Left kidney (tissue), 2 donors: ENCODE results near the gene CTF1. TPM values are rescaled to one million over a fixed set of nuclear protein-coding genes. Genes with fewer than 3 reads are reported as not detected.
"Not testable (repeated sequence)": the region's sequence is repeated elsewhere in the genome, so short reads cannot be mapped to it uniquely, and the experiment has no call there.

Experiments
- DNase-seq: peaks from one replicate; pipeline ENCODE4 v3.0.0-alpha.2; 2013
- polyA plus RNA-seq: library from polyadenylated mRNA; unstranded; fragments of 120-200 nt; gene quantifications from one replicate; pipeline ENCODE4 v1.2.1, GENCODE V29; 2013; ENCODE audit not compliant: insufficient read length

Gene CTF1
- polyA plus RNA-seq, 1 donor, result 6.4 TPM

DNA sequence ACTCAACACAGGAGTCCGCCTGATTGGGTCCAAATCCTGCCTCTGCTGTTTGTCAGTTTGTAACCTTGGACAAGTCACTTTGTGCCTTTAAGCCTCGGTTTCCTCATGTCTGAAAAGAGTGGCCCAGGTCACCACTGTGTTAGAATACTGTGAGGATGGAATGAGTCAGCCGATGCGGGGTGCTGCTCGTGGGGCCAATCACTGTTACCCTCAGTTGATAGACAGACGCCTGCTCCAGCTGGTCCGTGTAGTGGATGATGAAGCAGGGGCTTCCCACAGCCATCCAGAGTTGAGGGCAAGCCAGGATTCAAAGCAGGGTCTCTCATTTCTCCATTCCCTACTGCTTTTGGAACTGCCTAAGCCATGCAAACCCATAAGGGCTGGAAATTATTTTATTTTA, 32.8 kb downstream of the CTF1 start:
- DNase-seq, result no peak

DNA sequence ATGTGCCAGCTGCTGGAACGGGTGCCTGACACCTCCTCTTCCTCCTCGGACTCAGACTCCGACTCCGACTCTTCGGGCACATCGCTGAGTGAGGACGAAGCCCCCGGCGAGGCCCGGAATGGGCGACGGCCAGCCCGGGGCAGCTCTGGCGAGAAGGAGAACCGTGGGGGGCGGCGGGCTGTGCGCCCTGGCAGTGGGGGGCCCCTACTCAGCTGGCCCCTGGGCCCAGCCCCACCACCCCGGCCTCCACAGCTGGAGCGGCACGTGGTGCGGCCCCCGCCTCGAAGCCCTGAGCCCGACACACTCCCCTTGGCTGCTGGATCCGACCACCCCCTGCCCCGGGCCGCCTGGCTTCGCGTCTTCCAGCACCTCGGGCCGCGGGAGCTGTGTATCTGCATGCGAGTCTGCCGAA, 33.8 kb downstream of the CTF1 start:
- DNase-seq, result no peak

DNA sequence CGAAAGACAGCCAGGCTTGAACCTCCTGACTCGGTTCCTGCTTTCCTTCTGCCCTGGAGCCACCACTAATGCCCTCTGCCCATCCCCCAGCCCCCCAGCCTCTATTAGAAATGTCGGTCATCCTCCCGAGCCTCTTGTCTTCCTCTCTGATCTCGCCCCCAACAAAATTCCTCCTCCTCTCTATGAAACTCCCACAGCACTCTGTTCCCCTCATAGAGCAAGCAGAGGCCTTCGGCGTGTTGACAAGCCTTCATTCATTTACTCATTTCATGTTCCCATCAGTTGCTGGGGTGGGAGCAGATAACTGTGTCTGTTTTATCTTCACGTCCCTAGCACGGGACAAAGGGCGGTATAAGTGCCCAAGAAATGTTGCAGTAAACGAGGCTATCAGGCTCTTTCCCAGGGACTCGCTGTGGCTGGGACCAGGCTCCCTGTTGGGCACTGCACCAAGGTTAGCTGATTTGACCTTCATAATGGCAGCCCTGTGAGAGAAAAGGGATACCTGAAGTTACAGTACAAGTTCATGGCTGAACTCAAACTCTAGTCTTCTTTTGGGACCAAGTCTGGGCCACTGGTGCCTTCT, 34.7 kb downstream of the CTF1 start:
- no peak for DNase-seq

DNA sequence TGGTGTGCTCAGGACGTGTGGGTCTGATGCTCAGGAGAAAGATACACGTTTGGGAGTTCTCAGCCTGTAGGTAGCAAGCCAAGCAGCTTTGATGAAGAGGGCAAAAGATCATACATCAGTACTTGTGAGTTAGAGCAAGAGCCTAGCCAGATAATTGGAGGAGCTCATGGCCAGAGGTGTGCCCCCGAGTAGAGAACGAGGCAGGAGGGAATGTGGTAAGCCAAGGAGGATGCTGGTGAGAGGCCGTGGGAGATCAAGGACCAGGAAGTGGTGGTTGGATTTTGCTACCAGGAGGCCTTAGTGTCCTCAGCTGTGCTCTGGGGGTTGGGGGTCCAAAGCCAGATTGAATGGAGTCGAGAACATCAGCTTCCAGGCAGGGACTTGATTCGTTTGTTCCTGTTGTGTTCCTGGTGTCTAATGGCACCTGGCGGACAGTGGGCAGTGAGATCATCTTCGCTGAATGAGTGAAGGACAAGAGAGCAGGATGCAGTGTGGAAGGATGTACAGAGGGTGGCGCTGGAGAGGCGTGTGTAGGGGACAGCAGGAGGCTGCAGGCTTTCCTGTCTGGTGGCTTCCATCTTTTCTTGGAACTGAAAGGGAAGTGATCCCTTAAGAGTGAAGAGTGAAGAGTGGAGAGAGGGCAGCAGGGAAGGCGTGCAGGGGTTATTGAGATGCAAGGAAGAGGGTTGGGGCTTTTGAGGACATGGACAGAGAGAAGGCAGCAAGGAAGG, 38.6 kb downstream of the CTF1 start:
- DNase-seq, result no peak

DNA sequence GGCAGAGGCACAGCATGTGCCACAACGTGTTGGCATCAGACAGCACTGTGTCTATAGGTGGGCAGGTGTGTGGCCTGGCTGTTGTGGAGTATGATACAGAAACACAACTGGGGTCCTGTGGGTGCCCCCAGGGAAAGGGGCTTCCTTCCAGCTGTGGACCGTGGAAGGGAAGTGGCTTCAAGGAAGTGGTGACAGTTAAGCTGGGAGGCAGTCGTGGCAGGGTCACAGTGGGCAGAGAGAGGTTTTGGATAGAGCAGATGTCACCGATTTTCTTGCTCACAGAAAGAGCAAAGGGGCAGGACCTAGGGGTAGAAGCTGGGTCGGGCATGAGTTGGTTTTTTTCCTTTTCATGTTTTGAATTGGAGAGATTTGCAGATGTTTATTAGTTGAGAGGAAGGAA, 41.3 kb downstream of the CTF1 start:
- no peak for DNase-seq

DNA sequence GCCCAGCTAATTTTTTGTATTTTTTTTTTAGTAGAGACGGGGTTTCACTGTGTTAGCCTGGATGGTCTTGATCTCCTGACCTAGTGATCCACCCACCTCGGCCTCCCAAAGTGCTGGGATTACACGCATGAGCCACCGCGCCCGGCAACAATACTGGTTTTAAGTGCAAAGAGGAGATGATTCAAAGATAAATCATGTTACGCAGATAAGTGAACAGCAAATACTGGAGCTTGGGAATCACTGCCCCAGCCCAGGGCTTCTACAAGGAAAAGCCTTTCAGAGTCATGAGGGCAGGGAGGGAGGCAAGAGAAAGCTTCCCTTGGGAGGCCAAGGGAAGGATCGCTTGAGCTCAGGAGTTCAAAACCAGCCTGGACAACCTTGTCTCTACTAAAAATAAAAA, 43.2 kb downstream of the CTF1 start:
- not testable (repeated sequence) for DNase-seq

DNA sequence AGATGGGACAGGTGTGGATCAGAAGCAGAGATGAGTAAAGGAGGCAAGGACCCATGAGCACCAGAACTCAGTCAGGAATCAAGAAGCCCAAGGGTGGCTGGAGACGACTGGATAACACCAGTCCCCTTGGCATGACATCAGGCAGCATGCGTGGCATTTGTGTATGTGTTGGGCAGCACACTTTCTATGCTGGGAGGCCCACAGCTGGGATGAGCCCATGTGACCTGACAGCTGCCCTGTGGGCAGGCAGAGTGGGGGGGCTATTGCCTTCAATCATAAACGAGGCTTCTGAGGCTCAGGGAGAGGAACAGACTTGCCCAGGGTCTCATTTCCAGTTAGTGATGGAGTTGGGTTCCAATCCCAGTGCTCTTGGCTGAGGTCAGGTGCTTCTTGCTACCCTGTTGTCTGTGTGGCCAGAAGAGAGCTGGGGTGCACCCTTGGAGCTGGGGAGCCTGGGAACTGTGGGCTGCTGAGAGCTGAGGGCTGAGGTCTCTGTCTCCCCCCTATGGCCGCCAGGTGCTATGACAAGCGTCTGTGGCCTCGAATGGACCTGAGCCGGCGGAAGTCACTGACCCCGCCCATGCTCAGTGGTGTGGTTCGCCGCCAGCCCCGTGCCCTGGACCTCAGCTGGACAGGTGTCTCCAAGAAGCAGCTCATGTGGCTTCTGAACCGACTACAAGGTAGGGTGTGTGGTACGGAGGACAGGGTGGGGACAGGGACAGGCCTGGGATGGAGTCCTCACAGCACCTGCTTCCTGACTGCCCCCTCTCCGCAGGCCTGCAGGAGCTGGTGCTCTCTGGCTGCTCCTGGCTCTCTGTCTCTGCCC, 45.4 kb downstream of the CTF1 start:
- DNase-seq, result peak; percentile 53

DNA sequence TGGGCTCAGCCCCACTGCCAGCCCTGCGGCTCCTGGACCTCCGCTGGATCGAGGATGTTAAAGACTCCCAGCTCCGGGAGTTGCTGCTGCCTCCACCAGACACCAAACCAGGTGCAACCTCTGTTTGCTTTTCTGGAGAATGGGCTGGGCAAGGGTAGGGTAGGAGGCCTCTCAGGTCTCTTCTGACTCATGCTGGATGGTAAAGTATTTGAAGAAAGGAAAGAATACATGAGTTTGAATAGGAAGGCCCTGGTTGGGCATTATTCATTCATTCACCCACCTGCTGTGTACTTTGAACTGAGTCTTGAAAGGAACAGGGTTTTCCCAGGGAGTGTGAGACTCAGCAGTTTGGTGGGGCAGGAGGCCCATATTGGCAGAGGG, 46.0 kb downstream of the CTF1 start:
- DNase-seq, result no peak

DNA sequence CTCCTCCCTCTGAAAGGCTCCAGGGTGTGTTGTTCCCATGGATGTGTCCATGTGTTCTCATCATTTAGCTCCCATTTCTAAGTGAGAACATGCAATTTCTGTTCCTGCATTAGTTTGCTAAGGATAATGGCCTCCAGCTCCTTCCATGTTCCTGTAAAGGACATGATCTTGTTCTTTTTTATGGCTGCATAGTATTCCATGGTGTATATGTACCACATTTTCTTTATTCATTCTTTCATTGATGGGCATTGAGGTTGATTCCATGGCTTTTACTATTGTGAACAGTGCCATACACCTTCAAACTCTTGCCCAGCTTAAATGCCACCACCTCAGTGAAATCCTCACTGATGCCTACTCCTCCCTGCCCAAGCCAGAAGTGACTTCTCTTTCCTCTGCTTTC, 47.9 kb downstream of the CTF1 start:
- DNase-seq, result no peak

DNA sequence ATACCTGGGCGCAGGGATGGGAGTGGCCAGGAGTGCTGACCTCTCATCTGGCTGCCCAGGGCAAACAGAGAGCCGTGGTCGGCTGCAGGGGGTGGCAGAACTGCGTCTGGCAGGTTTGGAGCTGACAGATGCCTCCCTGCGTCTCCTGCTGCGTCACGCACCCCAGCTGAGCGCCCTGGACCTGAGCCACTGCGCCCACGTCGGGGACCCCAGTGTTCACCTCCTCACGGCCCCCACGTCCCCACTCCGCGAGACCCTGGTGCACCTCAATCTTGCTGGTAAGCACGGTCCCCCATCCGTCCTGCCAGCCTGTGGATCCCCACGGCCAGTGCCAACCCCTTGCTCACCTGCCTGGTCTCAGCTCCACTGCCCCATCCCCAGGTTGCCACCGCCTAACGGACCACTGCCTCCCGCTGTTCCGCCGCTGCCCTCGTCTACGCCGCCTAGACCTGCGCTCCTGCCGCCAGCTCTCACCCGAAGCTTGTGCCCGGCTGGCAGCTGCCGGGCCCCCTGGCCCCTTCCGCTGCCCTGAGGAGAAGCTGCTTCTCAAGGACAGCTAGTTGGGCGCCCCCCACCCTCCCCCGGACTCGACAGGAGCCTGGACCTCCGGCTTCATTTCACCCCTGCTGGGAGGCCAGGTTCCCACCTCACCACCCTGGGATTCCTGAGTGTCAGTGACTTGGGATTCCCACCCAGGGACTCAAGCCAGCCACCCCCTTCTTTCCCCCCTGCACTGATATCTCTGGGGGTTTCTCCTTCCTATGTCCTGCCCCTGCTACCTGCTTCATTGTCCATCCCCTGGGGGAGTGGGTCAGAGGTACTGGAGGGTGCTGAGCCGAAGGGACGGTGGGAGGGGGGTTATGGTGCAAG, 50.5 kb downstream of the CTF1 start:
- DNase-seq, result no peak

DNA sequence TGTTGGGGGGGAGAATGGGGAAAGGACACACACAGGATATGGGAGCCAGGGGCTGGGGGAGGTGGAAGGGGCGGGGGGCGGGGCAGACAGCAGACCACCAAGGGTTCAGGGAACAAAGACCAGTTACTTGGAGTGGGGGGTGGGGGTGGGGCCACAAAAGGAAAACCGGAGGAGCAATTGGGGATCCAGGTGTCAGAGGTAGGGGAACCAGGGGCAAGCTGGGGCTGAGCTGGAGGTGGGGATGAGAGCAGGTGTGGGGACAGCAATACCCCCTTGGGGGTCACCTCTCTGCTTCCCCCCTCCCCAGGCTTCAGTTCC, 51.1 kb downstream of the CTF1 start:
- no peak for DNase-seq

DNA sequence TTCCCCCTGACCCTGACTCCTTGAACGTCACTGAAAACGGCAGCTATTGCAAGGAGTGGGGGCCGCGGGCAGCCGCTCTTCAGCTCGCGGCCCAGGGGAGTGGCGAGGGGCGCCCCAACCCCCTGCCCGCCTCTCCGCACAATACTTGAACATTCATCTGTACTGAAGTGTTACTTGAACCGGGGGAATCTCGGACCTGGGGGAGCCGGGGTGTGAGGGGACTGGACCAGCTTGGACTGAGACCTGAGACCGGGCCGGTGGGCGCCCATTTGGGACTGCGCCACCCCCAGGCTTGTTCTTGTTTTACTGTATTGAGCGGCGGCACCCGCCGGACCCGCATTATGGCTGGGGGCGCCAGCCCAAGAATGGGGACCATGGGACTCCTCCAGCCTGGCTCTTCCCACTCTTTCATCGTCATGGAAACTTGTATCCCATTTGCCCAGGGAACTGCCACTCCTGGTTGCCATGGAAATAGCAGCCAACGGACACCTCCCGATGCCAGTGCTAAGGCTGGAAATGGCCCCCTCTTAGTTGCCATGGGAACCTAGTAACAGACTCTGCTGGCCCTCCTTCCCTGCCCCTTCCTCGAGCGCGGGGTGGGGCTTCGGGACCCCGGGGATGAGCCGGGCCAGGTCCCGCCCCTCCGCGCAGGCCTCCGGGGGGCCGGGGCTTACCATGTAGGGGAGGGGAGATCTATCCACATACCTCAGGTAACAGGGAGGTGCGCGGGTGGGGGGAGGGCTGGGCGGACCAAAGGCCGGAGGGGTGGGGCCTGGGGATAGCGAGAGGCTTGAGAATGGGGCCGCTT, 51.6 kb downstream of the CTF1 start:
- DNase-seq, result peak; percentile 99

DNA sequence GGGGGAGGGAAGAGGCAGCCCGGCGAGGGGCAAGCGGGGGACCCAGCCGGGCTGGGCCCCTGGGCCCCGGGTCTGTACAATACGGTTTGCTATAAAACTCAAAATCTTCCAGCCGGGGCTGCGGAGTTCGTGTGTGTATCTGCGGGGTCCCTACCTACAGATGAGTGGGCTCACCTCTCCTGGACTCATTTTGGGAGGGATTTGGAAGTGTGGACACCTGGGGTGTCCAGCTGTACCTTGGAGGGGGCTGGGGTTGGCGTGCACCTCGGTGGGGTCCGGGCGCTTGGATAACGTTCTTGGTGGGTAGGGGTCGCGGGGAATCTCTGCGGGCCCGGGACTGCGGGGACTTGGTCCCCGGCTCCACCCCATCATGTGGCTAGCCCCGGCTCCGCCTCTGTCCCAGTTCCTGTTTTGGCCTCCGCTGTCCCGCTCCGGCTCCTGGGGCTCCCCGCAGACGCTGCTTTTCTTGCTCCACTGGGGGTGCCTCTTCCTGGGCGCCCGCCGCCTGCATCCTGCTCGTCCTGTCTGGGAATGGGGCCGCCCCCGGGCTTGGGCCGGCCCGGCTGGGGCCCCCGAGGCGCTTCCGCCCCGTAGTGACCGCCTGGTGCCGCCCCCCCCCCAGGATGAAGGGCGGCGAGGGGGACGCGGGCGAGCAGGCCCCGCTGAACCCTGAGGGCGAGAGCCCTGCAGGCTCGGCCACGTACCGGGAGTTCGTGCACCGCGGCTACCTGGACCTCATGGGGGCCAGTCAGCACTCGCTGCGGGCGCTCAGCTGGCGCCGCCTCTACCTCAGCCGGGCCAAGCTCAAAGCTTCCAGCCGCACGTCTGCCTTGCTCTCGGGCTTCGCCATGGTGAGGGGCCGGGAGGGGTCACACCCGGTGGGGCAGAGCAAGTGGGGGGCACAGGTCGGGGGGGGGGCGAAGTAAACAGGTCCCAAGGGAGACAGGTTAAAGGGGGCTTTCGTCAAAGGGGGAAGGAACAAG, 52.5 kb downstream of the CTF1 start, which contains the start of gene ORAI3:
Gene ORAI3 (plus strand): TSS at position 402 of the 983 bp plus-strand sequence. CDS start 222 bp downstream, at position 624.
- DNase-seq, result peak; percentile 65

DNA sequence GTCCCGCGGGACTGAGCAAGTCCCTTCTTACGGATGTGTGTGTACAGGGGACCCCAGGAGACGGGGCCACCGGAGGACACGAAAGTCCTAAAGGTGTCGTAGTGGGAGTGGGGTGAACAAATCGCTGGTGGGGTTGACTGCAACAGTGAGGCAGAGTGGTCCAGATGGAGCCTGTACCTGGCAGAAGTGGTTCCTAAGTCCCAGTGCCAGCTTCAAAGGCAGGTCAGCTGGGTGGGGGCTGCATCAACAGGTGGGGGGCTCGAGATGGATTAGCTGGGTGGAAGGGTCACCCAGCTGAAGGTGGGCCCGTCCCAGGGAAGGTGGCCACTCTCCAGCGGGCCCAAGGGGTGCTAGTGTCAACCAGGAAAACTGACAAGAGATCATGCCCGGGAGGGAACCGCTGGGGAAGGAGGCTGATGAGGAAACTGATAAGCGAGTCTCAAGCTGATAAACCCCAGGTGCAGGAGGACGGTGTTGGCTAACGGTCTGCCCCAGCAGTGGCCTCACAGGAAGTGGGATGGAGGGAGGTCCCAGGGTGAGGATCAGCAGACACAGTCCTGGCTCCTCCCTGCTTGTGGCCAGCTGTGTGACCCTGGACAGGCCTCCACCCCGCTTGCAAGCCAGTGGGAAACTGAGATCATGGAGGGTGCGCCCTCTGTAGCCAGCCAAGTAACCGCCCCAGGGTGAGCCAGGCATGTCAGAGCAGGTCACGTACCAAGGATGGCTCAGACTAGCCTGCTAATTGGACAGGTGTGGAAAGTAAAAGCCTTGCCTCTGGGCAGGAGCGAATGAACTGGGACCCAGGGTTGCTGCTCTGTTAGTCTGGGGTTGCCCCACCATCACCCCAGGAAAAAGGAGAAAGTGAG, 53.5 kb downstream of the CTF1 start:
- no peak for DNase-seq

DNA sequence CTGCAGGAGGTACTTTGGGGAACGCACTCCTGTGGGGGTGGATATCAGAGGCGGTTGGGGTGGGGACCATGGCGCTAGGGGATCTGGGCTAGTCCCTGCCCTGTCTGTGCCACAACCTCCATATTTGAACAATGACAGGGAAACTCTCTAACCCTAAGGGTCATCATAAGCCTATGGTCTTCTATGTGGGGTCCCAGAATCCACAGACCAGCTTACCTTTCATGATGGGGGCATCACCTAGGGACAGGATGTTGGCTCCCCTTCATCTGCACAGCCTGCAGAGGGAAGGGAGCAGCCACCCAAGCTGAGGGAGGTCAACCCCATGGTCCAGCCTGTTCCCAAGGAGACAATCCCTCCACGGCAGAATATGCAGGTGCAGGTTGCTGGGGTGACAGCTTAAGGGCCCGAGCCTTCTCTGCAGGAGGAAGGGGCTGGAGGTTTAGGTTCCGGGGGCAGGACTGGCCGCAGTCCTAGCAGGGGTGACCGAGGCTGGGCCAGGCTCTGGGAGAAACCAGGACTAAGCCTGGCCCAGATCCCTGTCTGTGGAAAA, 54.2 kb downstream of the CTF1 start:
- no peak for DNase-seq

DNA sequence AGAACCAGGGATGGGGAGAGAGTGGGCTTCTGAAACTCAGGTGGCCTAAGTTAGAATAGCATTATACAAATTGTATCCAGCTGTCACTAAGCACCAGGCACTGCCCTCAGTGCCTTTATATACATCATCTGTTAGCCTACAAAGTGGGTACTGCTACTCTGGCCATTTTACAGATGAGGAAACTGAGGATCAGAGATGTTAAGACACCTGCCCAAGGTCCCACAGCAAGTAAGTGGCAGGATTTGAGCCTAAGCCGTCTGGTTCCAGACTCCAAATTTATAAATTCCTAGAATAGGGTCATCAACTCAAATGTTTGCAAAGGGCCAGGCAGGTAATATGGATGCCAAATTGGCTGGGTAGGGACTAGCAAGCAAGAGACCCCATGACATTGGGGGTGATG, 54.8 kb downstream of the CTF1 start:
- DNase-seq, result no peak

DNA sequence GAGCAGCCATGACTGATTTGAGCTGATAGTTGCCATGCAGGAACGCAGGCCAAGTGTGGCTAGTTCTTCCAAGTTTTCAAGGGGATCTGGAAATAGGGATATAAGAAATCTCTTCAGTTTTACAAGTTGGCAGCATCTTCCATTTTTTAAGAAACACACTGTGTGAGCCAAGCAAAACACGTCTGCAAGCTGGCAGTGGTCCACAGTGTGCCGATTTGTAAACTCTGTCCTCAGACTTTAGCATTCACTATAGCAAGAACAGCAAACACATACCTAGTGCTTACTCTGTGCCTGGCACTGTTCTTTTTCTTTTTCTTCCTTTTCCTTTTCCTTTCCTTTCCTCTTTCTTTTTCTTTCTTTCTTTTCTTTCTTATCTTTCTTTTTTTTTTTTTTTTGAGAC, 55.3 kb downstream of the CTF1 start:
- no peak for DNase-seq

DNA sequence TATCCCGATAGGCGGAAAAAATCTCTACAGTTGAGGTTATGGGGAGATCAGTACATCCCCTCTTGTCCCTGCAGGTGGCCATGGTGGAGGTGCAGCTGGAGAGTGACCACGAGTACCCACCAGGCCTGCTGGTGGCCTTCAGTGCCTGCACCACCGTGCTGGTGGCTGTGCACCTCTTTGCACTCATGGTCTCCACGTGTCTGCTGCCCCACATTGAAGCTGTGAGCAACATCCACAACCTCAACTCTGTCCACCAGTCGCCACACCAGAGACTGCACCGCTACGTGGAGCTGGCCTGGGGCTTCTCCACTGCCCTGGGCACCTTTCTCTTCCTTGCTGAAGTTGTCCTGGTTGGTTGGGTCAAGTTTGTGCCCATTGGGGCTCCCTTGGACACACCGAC, 56.7 kb downstream of the CTF1 start:
- DNase-seq, result no peak
